NCI-H1105 (cell line): ENCODE data around the gene CLEC6A.
"Not testable (repeated sequence)": the region's sequence is repeated elsewhere in the genome, so short reads cannot be mapped to it uniquely, and the experiment has no call there.

ENCODE experiments used
- DNase-seq: peaks from one replicate; lab custom pipeline; 2025; lab: John Stamatoyannopoulos, UW

Gene CLEC6A

DNA sequence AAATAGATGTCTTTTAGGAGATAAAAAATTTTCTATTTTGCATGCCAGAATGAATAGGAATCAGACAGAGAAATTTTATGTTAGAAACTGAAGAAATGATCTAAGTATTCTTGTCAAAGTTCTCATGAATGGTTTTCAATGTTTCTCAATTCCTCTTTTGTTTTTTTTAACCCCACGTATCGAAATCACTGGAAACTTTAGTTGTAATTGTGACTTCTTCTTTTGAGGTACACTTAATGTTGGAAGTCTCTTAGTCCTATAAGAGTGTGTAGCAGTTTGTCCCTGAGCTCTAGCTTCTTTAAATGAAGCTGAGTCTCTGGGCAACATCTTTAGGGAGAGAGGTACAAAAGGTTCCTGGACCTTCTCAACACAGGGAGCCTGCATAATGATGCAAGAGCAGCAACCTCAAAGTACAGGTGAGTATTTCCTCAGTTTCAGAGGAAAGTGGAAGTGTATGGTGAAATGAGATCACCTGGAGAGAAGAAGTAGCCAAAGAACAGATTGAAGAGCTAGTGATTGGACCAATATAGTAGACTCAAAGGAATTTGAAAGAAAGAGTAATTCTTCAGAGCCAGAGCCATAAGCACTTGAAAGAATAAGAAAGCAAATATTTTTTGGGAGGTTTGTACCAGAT is at the start of gene CLEC6A:
TSS of gene CLEC6A (plus strand) at position 236 of the 634 bp plus-strand sequence. CDS start at position 386, 150 bp downstream.
- DNase-seq: no peak

DNA sequence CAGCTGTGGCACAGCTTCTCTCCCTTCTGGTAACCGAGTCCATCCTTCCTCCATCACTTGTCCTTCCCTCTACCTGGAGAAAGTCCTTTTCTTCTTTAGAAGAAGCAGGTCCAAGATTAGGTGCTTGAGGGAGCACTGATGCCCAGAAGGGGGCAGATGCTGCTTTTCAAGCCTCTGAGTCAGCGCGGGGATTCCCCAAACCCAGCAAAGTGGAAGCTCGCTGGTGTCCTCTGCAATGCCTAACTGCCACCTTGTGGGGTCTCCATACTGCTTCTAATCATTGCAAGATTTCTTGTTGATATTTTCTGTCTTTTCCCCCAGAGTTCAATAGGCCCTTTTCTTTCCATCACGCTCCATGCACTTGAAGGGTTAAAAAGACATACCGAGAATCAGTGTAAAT is 36.2 kb upstream of the CLEC6A start:
- DNase-seq: not testable (repeated sequence)

DNA sequence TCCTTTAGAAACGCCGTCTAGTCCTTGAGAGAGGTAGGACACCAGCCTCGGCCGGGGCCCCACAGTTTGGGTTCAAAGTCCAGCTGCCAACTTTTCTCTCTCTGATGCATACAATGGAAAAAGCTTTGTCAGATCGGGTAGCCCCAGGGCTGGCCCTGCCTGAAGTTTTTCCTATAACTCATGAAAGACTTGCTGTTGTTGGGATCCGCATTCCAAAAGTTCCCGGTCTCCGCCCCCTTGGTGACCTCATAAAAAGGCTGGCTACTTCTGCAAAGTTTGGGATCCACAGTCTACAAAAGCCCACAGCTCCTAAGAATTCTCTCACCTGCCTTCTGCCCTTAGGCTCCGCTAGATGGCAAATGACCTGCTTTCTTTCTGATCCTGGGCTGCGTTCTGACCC is 35.3 kb upstream of the CLEC6A start:
- no peak for DNase-seq

DNA sequence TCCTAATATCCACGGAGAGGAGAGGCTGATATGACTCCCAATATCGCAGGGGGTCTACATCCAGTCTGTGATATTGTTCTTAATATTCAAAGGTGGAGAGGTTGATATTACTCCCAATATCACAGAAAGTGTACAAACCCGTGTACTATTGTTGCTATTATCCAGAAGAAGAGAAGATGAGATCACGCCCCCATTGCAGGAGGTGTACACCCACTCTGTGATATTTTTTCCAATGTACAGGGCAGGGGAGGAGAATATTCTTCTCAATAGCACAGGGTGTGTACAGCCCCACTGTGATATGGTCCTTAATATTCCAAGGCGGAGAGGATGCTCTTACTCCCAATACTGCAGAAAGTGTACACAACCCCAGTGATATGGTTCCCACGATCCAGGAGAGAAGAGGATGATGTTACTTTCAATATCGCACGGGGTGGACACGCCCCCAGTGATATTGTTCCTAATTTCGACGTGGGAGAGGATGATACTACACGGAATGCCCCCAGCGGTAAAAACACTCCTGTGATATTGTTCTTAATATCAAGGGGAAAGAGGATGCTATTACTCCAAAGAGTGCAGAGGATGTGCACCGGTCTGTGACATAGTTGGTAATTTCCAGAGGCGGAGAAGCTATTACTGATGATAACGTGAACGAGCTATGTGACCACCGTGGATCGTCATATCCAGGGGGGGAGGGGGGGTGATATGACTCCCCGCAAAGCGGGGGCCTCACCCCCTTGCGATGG is 11.1 kb upstream of the CLEC6A start:
- DNase-seq: not testable (repeated sequence)

DNA sequence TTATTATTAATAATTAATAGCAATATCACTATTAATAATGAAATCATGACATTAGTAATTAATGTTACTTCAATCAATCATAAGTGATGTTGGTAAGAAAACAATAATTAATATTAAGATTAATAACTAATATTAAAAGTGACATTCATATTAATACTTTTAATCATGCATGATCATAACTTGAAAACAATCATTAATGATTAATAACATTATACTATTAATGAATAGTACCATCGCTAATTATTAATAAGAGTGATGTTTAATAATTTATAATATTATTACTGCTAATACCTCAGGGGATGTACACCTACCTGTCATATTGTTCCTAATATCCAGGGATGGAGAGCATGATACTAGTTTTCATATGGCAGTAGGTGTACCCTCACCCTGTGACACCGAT is 10.0 kb upstream of the CLEC6A start:
- DNase-seq: no peak

DNA sequence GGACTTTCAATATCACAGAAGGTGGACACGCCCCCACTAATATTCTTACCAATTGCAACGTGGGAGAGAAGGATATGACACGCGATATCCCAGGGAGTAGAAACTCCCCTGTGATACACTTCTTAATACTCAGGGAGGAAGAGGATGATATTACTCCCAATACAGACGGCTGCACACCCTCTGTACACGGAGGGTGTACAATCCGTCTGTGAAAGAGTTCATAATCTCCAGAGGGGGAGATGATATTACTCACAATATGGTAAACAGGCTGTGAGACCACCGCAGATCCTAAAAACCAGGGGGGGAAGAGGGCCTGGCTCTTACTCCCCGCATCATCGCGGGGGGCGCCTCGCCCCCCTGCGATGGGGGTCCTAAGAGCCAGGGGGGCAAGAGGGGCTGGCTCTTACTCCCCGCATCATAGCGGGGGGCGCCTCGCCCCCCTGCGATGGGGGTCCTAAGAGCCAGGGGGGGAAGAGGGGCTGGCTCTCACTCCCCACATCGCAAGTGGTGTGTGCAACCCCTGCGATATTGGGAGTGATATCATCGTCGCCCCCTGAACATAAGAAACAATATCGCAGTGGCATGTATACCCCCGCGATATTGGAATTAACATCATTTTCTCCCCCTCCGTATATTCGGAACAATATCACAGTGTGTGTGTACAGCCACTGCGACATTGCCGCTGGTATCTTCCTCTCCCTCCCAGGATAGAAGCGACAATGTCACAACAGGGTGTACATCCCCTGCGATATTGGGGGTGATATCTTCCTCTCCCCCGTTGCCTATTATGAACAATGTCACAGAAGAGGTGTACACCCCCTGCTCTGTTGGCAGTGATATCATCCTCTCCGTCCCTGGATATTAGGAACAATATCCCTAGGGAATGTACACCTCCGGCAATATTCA is 8.9 kb upstream of the CLEC6A start:
- DNase-seq: no peak

DNA sequence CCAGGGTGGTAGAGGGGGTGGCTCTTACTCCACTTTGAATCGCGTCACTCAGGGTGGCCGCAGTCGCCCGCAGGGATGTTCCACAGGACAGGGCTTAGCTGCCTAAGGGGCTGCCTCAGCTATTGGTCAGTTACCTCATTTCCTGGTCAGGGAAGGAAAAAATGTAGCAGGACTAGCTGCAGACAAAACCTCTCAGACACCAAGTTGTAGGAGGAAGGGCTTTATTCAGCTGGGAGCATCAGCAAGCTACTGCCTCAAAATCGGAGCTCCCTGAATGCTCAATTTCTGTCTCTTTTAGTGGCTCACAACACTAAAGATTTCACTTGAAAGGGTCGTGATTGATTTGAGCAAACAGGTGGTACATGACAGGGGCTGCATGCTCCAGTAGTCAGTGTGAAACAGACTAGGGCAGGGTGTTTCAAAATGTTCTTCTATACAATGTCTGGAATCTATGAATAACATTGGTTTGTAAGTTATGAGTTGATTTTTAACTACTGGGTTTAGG is 6.4 kb upstream of the CLEC6A start:
- DNase-seq: no peak

DNA sequence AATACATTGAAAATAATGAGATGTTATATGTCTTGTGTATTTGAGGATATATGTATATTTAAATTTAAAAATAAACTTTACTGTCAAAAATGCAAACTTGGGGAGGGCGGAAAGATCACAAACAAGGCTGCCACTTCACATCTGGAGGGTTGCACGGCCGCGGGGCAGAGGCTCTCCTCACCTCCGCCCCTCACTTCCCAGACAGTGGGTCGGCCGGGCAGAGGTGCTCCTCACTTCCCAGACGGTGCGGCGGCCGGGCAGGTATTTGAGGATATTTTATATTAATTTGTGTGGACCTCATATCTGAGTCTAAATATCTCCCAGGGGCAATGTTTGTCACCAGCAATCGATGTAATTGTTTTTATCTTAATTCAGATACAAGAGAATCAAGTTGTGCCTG is 3.7 kb upstream of the CLEC6A start:
- DNase-seq: no peak

DNA sequence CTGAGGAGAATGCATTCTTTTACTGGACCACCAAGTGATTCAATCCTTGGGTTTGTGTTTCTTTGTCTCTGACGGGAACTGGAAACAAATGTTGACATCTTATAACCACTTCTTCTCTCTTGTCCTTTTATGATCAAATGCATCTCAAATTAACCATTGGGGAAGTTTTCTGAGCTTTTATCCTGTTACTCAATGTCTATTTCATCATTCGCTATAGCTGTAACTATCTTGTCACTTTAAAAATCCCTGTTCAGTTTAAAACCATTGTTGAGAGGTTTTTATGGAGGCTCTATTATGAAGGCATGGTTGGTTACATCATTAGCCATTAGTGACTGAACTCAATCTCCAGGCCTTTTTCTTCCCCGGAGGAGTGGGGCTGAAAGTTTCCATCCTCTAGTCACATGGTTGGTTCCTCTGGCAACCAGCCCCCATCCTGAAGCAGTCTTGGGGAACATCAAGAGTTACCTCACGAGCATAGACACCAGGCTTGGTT is 2.7 kb upstream of the CLEC6A start:
- no peak for DNase-seq

DNA sequence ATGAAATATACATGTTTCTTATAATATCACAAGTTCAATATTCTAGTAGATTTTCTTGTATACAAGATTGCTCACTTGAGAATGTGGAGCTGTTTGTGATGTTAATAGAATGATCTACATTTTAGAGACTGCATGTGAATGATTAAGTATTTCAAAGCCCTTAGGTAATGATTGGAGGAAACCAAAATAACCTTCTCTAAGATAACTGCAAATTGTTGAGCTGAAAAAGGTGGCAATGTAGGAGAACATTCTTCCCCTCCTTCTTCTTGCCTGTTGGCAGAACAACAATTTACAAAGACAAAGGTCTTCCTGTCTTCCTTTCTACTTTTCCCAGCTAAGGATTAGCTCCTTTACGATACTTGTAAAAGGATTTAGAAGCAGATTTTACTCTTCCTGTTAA is 2.0 kb upstream of the CLEC6A start:
- no peak for DNase-seq

DNA sequence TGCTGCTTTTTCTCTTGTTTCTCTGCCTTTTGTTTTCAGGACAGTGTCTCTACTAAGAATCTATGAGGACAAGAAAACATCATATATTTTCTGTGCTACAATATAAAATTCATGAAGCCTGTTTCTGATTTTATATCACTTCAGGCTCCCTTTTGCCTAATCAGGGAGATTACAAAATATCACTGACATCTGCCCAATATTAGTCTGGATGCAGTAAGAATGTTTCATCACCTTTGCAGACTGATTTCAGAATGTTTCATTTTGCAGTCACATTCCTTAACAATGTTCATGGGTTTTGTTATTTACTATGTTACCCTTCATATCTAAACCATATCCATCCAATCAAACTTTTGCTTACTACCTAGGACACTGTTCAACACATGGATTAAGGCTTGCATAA is 491 bp upstream of the CLEC6A start:
- no peak for DNase-seq

DNA sequence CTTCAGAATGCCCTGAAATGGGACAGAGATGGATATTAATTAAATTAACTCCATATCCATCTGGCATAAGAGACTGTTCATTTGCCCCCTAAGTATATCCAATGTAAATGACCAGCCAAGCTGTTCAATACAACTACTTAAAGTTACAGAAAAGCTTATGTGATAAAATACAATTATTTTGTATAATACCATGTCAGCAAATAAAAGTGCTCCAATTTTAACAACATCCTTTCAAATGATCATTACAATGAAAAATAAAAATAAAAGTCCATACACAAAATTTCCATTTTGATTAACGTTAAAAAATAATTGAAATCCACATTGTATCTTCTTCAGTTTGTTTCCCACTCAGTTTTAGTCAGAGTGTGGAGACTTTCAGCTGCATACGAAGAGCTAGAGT is 5.7 kb downstream of the CLEC6A start:
- no peak for DNase-seq

DNA sequence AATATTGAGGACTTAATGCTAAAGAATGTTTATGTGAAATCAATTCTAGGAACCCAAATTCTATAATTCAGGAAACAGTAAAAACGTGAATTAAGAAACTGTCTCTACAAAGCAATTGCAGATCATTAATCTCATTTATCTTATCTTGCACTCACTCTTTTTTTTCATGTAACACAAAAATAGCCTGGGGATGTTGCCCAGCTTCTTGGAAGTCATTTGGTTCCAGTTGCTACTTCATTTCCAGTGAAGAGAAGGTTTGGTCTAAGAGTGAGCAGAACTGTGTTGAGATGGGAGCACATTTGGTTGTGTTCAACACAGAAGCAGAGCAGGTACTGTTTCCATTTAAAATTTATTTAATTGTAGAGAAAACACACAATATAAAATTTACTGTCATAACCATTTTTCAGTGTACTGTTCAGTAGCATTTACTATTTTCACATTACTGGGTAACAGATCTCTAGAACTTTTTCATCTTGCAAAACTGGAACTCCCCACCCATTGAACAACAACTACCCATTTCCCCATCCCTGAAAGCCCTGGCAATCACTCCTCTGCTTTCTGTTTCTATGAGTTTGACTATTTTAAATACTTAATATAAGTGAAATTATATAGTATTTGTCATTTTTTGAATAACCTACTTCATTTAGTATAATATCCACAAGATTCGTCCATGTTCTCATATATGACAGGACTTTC is 9.7 kb downstream of the CLEC6A start:
- no peak for DNase-seq

DNA sequence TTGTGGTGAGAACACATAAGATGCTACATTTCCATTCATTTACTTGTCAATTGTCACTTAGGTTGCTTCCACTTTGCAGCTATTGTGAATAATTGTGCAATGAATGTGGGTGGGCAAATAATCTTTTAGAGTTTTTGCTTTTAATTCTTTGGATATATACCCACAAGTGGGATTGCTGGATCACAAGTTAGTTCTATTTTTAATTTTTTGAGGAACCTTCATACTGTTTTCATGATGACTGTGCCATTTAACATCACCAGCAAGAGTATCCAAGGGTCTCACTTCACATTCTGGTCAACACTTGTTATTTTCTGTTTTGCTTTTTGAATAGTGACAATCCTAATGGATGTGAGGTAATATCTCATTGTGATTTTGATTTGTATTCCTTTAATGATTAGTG is 10.5 kb downstream of the CLEC6A start:
- DNase-seq: no peak

DNA sequence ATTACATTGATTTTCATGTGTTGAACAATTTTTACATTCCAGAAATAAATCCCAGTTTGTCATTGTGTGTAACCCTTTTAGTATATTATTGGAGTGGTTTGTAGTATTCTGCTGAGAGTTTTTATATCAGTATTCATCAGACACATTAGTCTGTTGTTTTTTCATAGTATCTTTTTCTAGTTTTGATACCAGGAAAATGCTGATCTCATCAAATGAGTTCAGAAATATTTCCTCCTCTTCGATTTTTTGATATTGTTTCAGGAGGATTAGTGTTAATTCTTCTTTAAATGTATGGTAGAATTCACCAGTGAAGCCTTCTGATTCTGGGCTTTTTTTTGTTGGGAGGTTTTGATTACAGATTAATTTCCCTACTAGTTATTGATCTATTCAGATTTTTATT is 15.3 kb downstream of the CLEC6A start:
- no peak for DNase-seq

DNA sequence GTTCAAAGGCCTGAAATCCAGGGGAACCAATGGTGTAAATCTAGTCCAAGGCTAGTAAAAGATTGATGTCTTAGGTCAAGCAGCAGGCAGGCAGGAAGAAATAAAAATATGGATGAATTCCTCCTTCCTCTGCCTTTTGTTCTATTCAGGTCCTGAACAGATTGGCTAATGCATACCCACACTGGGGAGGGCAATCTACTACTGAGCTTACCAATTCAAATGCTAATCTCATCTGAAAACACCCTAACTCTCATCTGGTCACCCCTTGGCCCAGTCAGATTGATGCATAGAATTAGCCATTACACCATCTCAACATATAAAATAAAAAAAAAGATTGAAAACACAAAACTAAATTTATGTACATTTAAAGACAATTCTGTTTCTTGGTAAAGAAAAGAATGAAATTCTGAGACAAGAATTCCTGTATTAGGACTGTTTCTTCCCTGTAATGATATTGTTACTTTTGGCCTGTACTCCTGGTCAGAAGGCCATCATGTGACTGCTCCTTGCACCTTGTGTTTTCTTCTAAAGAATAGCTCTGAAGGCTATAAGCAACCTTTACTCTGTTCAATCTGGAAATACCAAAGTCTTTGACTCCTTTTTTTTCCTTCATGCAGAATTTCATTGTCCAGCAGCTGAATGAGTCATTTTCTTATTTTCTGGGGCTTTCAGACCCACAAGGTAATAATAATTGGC is 19.9 kb downstream of the CLEC6A start:
- DNase-seq: no peak

DNA sequence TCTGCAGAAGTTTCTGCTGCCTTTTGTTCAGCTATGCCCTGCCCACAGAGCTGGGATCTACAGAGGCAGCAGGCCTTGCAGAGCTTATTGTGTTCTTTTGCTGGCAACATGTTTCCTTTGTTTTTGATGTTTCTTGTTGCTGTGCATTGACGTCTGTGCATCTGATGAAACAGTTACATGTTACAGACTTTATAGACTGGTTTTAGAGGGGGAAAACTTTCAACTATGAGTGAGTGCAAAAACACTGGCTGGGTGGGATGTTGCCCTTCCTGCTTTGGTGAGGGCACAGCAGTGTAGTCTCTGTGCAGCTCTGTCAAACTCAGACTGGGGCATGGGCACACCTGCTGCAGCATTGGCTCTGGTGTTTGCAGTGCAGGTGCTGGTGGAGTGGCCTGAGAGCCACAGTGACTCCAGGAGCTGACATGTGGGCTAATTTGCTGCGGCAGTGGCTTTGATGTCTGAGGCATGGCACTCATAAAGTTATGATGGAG is 26.9 kb downstream of the CLEC6A start:
- DNase-seq: no peak

DNA sequence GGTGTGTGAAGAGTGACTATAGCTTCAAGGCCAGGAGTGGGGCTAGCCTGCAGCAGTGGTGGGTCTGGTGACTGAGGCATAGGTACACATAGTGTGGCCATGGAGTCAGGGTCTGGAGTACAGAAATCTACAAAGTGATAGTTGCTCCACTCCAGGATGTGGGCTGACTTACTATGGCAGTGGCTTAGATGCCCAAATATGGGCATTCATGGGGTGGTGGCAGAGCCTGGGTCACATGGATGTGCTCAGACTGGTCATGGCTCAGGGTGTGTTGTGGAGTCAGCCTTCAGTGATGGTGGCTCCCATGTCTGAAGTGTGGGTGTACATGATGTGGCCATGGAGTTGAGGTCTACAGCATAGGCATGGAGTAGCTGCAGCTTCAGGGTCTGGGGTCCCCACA is 27.3 kb downstream of the CLEC6A start:
- DNase-seq: no peak

DNA sequence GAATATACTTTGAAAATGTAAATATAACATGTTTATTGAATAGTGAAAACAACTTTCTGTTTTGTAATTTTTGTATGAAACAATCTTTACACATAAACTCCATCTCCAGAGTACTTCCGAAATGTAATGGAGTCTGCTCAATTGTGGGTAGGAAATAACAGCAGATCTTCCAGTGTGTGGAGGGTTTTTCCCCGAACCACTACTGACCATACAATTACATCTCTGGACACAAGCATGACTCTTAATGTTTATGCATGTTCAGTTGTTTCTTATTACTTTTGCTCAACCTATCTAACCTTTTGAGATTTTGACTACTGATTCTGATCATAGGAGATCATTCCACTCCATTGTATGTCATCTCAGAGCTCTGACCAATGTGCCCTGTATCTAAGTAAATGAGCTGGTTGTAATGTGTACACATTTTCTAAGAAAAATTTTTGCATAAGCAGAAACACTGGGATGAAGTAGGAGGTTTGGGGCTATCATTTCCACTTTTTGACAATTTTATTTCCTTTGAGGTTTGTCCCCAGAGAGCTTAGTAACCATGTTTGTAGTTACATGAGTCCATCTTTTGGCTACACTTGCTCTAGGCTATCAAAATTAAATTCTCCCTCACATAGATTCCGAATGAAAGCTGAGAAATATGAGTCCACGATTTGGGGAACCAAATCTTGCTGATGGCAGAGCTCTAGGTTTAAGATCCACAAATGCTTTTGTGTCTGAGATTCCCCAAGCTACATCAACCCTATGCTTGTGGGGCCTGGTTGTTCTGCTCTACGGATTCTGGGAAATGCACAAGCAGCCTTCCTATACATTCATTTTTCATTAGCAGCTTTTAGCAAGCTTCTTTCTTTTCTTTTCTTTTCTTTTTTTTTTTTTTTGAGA is 36.1 kb downstream of the CLEC6A start:
- no peak for DNase-seq

DNA sequence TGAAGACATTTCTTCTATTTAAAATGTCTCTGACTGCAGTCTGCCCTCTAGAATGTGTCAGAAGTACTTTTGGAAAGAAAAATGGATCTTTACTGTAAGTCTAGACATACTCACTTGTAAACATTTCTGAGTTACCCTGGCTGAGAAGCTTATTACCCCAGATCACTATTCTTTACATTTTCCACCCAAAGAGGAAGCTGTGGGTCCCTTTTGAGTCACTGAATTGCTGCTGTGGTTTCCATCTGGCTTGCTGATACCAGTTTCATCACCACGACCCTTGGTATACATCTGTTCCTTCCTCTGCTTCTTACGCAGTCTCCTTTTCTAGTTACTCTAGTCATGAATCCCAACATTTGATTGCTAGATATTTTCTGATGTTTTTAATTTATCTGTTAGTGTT is 37.3 kb downstream of the CLEC6A start:
- DNase-seq: no peak
